CD8-positive, alpha-beta memory T cell (primary cell): ENCODE data around the gene SLC25A12. TPM values are rescaled to one million over a fixed set of nuclear protein-coding genes. Genes with fewer than 3 reads are reported as not detected.
"Not testable (repeated sequence)": the region's sequence is repeated elsewhere in the genome, so short reads cannot be mapped to it uniquely, and the experiment has no call there.

Source experiments
- CTCF ChIA-PET: fragments of 350-600 bp; sonication (Branson Sonifier 250); formaldehyde crosslinking; loops from one replicate; lab custom pipeline; 2021; ENCODE audit warnings: antibody characterized with exemption; lab: Charles Lee
- POLR2A ChIA-PET: fragments of 350-600 bp; sonication (Branson Sonifier 250); formaldehyde crosslinking; loops from one replicate; lab custom pipeline; 2021; ENCODE audit warnings: antibody characterized with exemption; lab: Charles Lee
- DNase-seq, 5 donors: peaks; one replicate each; pipeline versions ENCODE4 v3.0.0 to v3.0.0-alpha.2; 2020 to 2022; ENCODE audit warnings: mixed read lengths in 1 of 5
- H3K27ac ChIP-seq: one replicate; pipeline ENCODE4 v1.7.0; 2013; ENCODE audit warnings: low read depth, mild to moderate bottlenecking, low read length, moderate library complexity
- H3K27me3 ChIP-seq: 2 replicates; pipeline ENCODE4 v1.7.0; 2013; ENCODE audit warnings: low read length, mild to moderate bottlenecking; ENCODE audit not compliant: insufficient read depth, poor library complexity, severe bottlenecking
- H3K36me3 ChIP-seq: 2 replicates; pipeline ENCODE4 v1.7.0; 2013; ENCODE audit warnings: mild to moderate bottlenecking, low read length, moderate library complexity; ENCODE audit not compliant: insufficient read depth
- H3K4me1 ChIP-seq: 2 replicates; pipeline ENCODE4 v1.7.0; 2013; ENCODE audit warnings: mild to moderate bottlenecking, low read length, moderate library complexity; ENCODE audit not compliant: insufficient read depth
- H3K4me3 ChIP-seq: 2 replicates; pipeline ENCODE4 v1.7.0; 2013; ENCODE audit warnings: mild to moderate bottlenecking, low read length
- H3K9me3 ChIP-seq: 2 replicates; pipeline ENCODE4 v1.7.0; 2013; ENCODE audit warnings: mild to moderate bottlenecking, low read length
- H3K27ac Mint-ChIP-seq, 8 donors: one replicate each; pipeline ENCODE4 v1.8.0; 2020 to 2021; ENCODE audit warnings: mixed read lengths in 8 of 8, mild to moderate bottlenecking in 6 of 8, inconsistent platforms in 3 of 8, moderate library complexity in 3 of 8
- H3K27me3 Mint-ChIP-seq, 2 donors: one replicate each; pipeline ENCODE4 v1.8.0; 2020 to 2021; ENCODE audit warnings: mixed read lengths in 2 of 2, mild to moderate bottlenecking in 1 of 2, moderate library complexity in 1 of 2
- H3K36me3 Mint-ChIP-seq, 3 donors: one replicate each; pipeline ENCODE4 v1.8.0; 2020 to 2021; ENCODE audit warnings: mixed read lengths in 3 of 3, inconsistent platforms in 1 of 3, mild to moderate bottlenecking in 1 of 3
- H3K4me1 Mint-ChIP-seq, 3 donors: one replicate each; pipeline ENCODE4 v1.8.0; 2020 to 2021; ENCODE audit warnings: mixed read lengths in 3 of 3, inconsistent platforms in 1 of 3, mild to moderate bottlenecking in 1 of 3
- H3K4me3 Mint-ChIP-seq, 7 donors: one replicate each; pipeline ENCODE4 v1.8.0; 2020 to 2021; ENCODE audit warnings: mixed read lengths in 7 of 7, mild to moderate bottlenecking in 6 of 7, moderate library complexity in 4 of 7, inconsistent platforms in 2 of 7
- H3K9me3 Mint-ChIP-seq, 5 donors: one replicate each; pipeline ENCODE4 v1.8.0; 2020 to 2022; ENCODE audit warnings: mixed read lengths in 5 of 5, mild to moderate bottlenecking in 3 of 5, moderate library complexity in 2 of 5, inconsistent platforms in 1 of 5
- polyA plus RNA-seq: library from polyadenylated mRNA; unstranded; fragments of 300-500 nt; fragmentation: Illumina TruSeq; gene quantifications from one replicate; pipeline ENCODE4 v1.2.3, GENCODE V29; 2021
- total RNA-seq, 2 experiments: library from RNA; stranded (reverse); gene quantifications; one replicate each; pipeline ENCODE4 v1.2.3, GENCODE V29; 2021

SLC25A12 gene
- total and polyA plus RNA-seq, 3 experiments from 2014 or later: 12.8 to 22.9 (median 22.2) TPM

GRCh38 chr2:171899623-171900282 is 5.7 kb upstream of the SLC25A12 start:
- H3K4me1 Mint-ChIP-seq, H3K36me3 ChIP-seq, H3K4me3 Mint-ChIP-seq, H3K4me1 ChIP-seq, POLR2A ChIA-PET, CTCF ChIA-PET, H3K36me3 Mint-ChIP-seq, H3K9me3 Mint-ChIP-seq, H3K27me3 ChIP-seq, H3K9me3 ChIP-seq, H3K4me3 ChIP-seq, DNase-seq, H3K27ac ChIP-seq, H3K27ac Mint-ChIP-seq: not testable (repeated sequence)
- H3K27me3 Mint-ChIP-seq: peaks cover 6 to 19% of the 10 kb centered on the region in 2 donors

GRCh38 chr2:171895786-171896185 is 1.7 kb upstream of the SLC25A12 start:
- Mint-ChIP-seq H3K4me3 (peak overlapping the region in 2 of 7 donors; percentile 24 to 95), H3K4me1 (peaks cover 31 to 37% (median 34%) of the 10 kb centered on the region in 3 donors), H3K27me3 (peaks cover 6 to 8% of the 10 kb centered on the region in 2 donors), H3K9me3 (peaks cover 0 to 2% (median 0%) of the 10 kb centered on the region in 5 donors), H3K36me3 (peaks cover 0 to 15% (median 5%) of the 10 kb centered on the region in 3 donors), H3K27ac (no peak overlapping the region)
- Histone ChIP-seq H3K27me3 (no peaks in the 10 kb centered on the region), H3K27ac (no peak overlapping the region), H3K4me3 (no peak overlapping the region), H3K9me3 (no peaks in the 10 kb centered on the region), H3K4me1 (peaks cover 17% of the 10 kb centered on the region), H3K36me3 (no peaks in the 10 kb centered on the region)
- DNase-seq: no peak
- POLR2A ChIA-PET: no interaction called here
- CTCF ChIA-PET: interaction anchor here (0.8 to 1.2 kb wide), 2 partner anchors 22 to 75 kb away, joined by 3 read pairs; no protein-coding TSS in a partner anchor

GRCh38 chr2:171894612-171894947 is 536 bp upstream of the SLC25A12 start:
- Mint-ChIP-seq H3K4me1 (peaks cover 35 to 48% (median 45%) of the 10 kb centered on the region in 3 donors), H3K9me3 (peaks cover 0 to 2% (median 0%) of the 10 kb centered on the region in 5 donors), H3K36me3 (peaks cover 0 to 26% (median 10%) of the 10 kb centered on the region in 3 donors), H3K4me3 (peak overlapping the region; percentile 94 to 99 (median 97)), H3K27ac (peak overlapping the region; percentile 15 to 93 (median 78)), H3K27me3 (peaks cover 6 to 8% of the 10 kb centered on the region in 2 donors)
- no peaks in the 10 kb centered on the region for H3K9me3 ChIP-seq
- peaks cover 17% of the 10 kb centered on the region for H3K4me1 ChIP-seq
- no peak for DNase-seq
- POLR2A ChIA-PET: interaction anchor here (2.3 kb wide), 1 partner anchor 28 kb away, joined by 13 read pairs; the partner anchor contains the start of gene HAT1
- CTCF ChIA-PET: interaction anchor here (0.6 to 1.2 kb wide), 2 partner anchors 23 to 41 kb away, joined by 3 read pairs; no protein-coding TSS in a partner anchor
- H3K27ac ChIP-seq: peak overlapping the region; percentile 62
- peak overlapping the region; percentile 97 for H3K4me3 ChIP-seq
- H3K36me3 ChIP-seq: no peaks in the 10 kb centered on the region
- no peaks in the 10 kb centered on the region for H3K27me3 ChIP-seq

GRCh38 chr2:171893196-171893823 is 734 bp downstream of the SLC25A12 start:
- H3K36me3 Mint-ChIP-seq: peaks cover 0 to 29% (median 15%) of the 10 kb centered on the region in 3 donors

GRCh38 chr2:171889808-171890207 is 4.2 kb downstream of the SLC25A12 start:
- no peak overlapping the region for H3K4me3 ChIP-seq
- ChIA-PET POLR2A (no interaction called here), CTCF (no interaction called here)
- no peaks in the 10 kb centered on the region for H3K9me3 ChIP-seq
- Mint-ChIP-seq H3K27ac (no peak overlapping the region), H3K36me3 (peaks cover 0 to 37% (median 15%) of the 10 kb centered on the region in 3 donors), H3K9me3 (no peaks in the 10 kb centered on the region), H3K27me3 (no peaks in the 10 kb centered on the region), H3K4me3 (no peak overlapping the region), H3K4me1 (peaks cover 44 to 66% (median 59%) of the 10 kb centered on the region in 3 donors)
- H3K4me1 ChIP-seq: peaks cover 15% of the 10 kb centered on the region
- DNase-seq: no peak
- H3K27ac ChIP-seq: no peak overlapping the region
- no peaks in the 10 kb centered on the region for H3K36me3 ChIP-seq
- H3K27me3 ChIP-seq: no peaks in the 10 kb centered on the region

More at GRCh38 chr2:171893196-171893823, 734 bp downstream of the SLC25A12 start:
- peak overlapping the region; percentile 25 to 97 (median 86) for H3K27ac Mint-ChIP-seq
- no peak for DNase-seq
- H3K4me1 ChIP-seq: peaks cover 17% of the 10 kb centered on the region
- ChIA-PET CTCF (no interaction called here), POLR2A (interaction anchor here (0.6 to 2.3 kb wide), 2 partner anchors 29 to 31 kb away, joined by 4 to 13 read pairs; partner anchors contain the start of gene HAT1)
- peaks cover 0 to 2% (median 0%) of the 10 kb centered on the region in 5 donors for H3K9me3 Mint-ChIP-seq
- peak overlapping the region; percentile 94 to 99 (median 97) for H3K4me3 Mint-ChIP-seq
- peaks cover 41 to 56% (median 52%) of the 10 kb centered on the region in 3 donors for H3K4me1 Mint-ChIP-seq
- peak overlapping the region; percentile 62 for H3K27ac ChIP-seq
- no peaks in the 10 kb centered on the region for H3K36me3 ChIP-seq
- peak overlapping the region; percentile 97 for H3K4me3 ChIP-seq
- no peaks in the 10 kb centered on the region for H3K9me3 ChIP-seq
- H3K27me3 ChIP-seq: no peaks in the 10 kb centered on the region
- peaks cover 6 to 8% of the 10 kb centered on the region in 2 donors for H3K27me3 Mint-ChIP-seq

GRCh38 chr2:171889333-171889732 is 4.7 kb downstream of the SLC25A12 start:
- Mint-ChIP-seq H3K36me3 (peaks cover 0 to 36% (median 15%) of the 10 kb centered on the region in 3 donors), H3K4me3 (no peak overlapping the region), H3K27me3 (no peaks in the 10 kb centered on the region), H3K9me3 (no peaks in the 10 kb centered on the region), H3K27ac (no peak overlapping the region), H3K4me1 (peaks cover 41 to 61% (median 54%) of the 10 kb centered on the region in 3 donors)
- Histone ChIP-seq H3K4me3 (no peak overlapping the region), H3K27ac (no peak overlapping the region), H3K36me3 (no peaks in the 10 kb centered on the region), H3K27me3 (no peaks in the 10 kb centered on the region), H3K4me1 (peaks cover 11% of the 10 kb centered on the region), H3K9me3 (no peaks in the 10 kb centered on the region)
- POLR2A ChIA-PET: no interaction called here
- DNase-seq: no peak
- CTCF ChIA-PET: no interaction called here

GRCh38 chr2:171883275-171883893 is 10.7 kb downstream of the SLC25A12 start:
- POLR2A ChIA-PET: no interaction called here
- peaks cover 0 to 11% (median 2%) of the 10 kb centered on the region in 3 donors for H3K36me3 Mint-ChIP-seq
- Histone ChIP-seq H3K4me3 (no peak overlapping the region), H3K4me1 (no peaks in the 10 kb centered on the region), H3K27ac (no peak overlapping the region), H3K36me3 (no peaks in the 10 kb centered on the region), H3K9me3 (no peaks in the 10 kb centered on the region), H3K27me3 (no peaks in the 10 kb centered on the region)
- peak overlapping the region in 3 of 8 donors; percentile 40 to 75 (median 70) for H3K27ac Mint-ChIP-seq
- H3K27me3 Mint-ChIP-seq: no peaks in the 10 kb centered on the region
- no peak overlapping the region for H3K4me3 Mint-ChIP-seq
- DNase-seq: no peak
- no peaks in the 10 kb centered on the region for H3K9me3 Mint-ChIP-seq
- CTCF ChIA-PET: interaction anchor here (0.9 kb wide), 1 partner anchor 102 kb away, joined by 3 read pairs; no protein-coding TSS in a partner anchor
- peaks cover 17 to 47% (median 46%) of the 10 kb centered on the region in 3 donors for H3K4me1 Mint-ChIP-seq
